NCI-H748 (cell line): ENCODE data around the gene ZFP92.
"Not testable (repeated sequence)": the region's sequence is repeated elsewhere in the genome, so short reads cannot be mapped to it uniquely, and the experiment has no call there.

Source experiments
- DNase-seq: peaks from one replicate; lab custom pipeline; 2025; ENCODE audit not compliant: unreplicated experiment; lab: John Stamatoyannopoulos, UW

The ZFP92 gene

GRCh38 chrX:153411255-153411987 is at the start of gene ZFP92:
TSS of gene ZFP92 (plus strand) at chrX:153411472. CDS start at chrX:153418323, 6,851 bp downstream.
- peak; percentile 14 for DNase-seq

- no peak for DNase-seq
Measured at GRCh38 chrX:153361781-153362397, 49.4 kb upstream of the ZFP92 start.

GRCh38 chrX:153365670-153366069 is 45.6 kb upstream of the ZFP92 start:
- DNase-seq = no peak

- no peak for DNase-seq
Measured at GRCh38 chrX:153366119-153366518, 45.2 kb upstream of the ZFP92 start.

GRCh38 chrX:153366878-153367538 is 44.3 kb upstream of the ZFP92 start:
- DNase-seq = no peak

- no peak for DNase-seq
Measured at GRCh38 chrX:153370293-153371055, 40.8 kb upstream of the ZFP92 start.

GRCh38 chrX:153371256-153371655 is 40.0 kb upstream of the ZFP92 start:
- DNase-seq = no peak

GRCh38 chrX:153372949-153373348 is 38.3 kb upstream of the ZFP92 start:
- DNase-seq = no peak

GRCh38 chrX:153374426-153374825 is 36.8 kb upstream of the ZFP92 start:
- no peak for DNase-seq

- no peak for DNase-seq
Measured at GRCh38 chrX:153375571-153375970, 35.7 kb upstream of the ZFP92 start.

GRCh38 chrX:153377727-153378126 is 33.5 kb upstream of the ZFP92 start:
- DNase-seq = no peak

- no peak for DNase-seq
Measured at GRCh38 chrX:153378607-153379006, 32.7 kb upstream of the ZFP92 start.

- no peak for DNase-seq
Measured at GRCh38 chrX:153379508-153379907, 31.8 kb upstream of the ZFP92 start.

- DNase-seq = no peak
Measured at GRCh38 chrX:153379971-153380581, 31.2 kb upstream of the ZFP92 start.

- DNase-seq = no peak
Measured at GRCh38 chrX:153380691-153381090, 30.6 kb upstream of the ZFP92 start.

GRCh38 chrX:153381684-153382532 is 29.4 kb upstream of the ZFP92 start:
- DNase-seq = peak; percentile 85

- DNase-seq = no peak
Measured at GRCh38 chrX:153382563-153383482, 28.4 kb upstream of the ZFP92 start.

GRCh38 chrX:153384390-153384789 is 26.9 kb upstream of the ZFP92 start:
- no peak for DNase-seq

- DNase-seq = not testable (repeated sequence)
Measured at GRCh38 chrX:153384973-153385372, 26.3 kb upstream of the ZFP92 start.
